ENCODE results near the gene IFT27.
"Not testable (repeated sequence)": the region's sequence is repeated elsewhere in the genome, so short reads cannot be mapped to it uniquely, and the experiment has no call there.

IFT27 gene

GRCh38 chr22:36764641-36765040 is 11.3 kb downstream of the IFT27 start:
- ATAC-seq, result no peak

- no peak for ATAC-seq
Measured at GRCh38 chr22:36764060-36764459, 11.9 kb downstream of the IFT27 start.

GRCh38 chr22:36763576-36763975 is 12.3 kb downstream of the IFT27 start:
- no peak for ATAC-seq

DNA sequence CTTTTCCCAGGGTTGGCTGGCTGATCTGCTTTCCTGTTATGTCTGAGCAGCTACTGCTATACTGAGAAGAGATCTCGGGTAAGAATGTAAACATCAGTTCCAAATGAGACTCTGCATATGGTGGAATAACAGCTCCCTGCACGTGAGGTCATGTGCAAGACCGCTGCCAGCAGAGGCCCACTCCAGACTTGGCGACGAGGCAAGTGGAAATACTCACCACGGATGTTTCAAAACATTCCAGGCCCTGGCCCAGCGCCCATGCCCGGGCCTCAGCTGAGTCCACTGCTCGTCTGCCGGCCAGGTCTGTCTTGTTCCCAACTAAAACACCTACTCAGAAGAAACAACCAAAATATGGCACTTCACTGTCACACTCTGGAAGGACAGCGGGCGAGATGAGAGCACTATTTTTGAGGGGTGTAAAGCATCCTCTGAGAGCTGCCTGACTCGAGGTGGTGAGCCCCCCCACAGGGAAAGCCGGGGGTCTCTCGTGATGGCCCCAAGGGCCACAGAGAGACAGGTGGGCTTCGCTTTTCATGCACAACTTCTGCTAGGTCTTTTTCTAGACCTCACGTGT is 13.1 kb downstream of the IFT27 start:
- no peak for ATAC-seq

GRCh38 chr22:36761553-36762240 is 14.2 kb downstream of the IFT27 start:
- ATAC-seq, result no peak

DNA sequence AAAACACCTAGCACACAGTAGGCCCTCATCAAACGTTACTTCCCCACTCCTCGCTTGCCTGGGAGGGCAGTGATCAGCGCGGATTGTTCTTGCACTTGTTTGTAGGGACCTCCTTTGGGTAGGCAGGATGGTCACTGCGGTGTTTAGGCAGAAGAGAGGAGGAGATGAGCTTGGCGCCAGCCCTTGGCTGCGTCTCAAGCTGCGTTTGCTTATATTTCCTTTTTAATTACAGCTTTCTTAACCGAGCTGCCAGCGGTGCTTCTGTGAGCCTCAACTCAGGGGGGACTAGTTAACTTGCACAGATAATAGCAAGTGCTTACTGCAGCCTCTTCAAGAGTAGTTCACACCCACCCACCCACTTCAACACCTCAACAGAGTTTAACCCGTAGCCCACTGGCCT is 15.1 kb downstream of the IFT27 start:
- ATAC-seq, result no peak

- no peak for ATAC-seq
Measured at GRCh38 chr22:36759481-36760159, 16.3 kb downstream of the IFT27 start.

GRCh38 chr22:36758792-36759271 is 17.1 kb downstream of the IFT27 start:
- ATAC-seq, result no peak

- peak; percentile 87 to 90 for ATAC-seq
Measured at GRCh38 chr22:36757668-36758211, 18.2 kb downstream of the IFT27 start.

GRCh38 chr22:36756746-36757655 is 18.9 kb downstream of the IFT27 start:
- no peak for ATAC-seq

DNA sequence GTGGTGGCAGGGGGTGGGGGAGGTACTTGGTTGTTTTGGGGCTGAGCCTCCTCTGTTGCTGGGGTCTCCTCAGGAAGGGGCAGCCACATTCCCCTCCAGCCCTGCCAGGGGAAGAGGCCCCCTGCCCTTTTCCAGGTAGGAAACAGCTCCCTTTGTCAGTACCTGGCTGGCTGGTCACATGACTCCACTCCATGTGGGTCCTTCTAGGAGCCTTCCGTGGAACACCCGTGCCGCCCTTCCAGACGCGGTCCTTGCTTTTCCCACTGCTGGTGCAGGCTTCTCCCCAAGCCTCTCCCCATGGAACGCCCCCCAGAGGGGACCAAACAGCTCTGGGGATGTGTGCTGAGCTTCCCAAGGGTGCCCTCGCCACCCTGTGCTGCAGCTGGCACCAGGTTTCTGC is 19.9 kb downstream of the IFT27 start:
- ATAC-seq, result no peak

DNA sequence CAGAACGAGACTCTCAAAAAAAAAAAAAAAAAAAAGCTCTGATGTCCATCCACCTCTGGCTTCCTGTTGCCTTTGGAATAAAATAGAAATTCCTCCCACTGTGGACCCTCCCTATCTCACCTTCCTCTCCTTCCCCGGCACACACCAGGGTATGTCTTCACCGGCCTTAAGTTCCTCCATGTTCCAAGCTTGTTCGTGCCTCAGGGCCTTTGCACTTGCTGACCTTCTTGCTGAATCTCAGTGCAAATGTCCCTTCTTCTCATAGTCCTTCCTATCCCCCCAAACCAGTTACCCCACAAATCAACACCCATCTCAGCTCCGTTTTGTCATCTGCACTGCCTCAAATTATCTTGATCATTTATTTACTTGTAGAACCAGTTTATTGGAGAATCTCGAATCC is 20.6 kb downstream of the IFT27 start:
- no peak for ATAC-seq

DNA sequence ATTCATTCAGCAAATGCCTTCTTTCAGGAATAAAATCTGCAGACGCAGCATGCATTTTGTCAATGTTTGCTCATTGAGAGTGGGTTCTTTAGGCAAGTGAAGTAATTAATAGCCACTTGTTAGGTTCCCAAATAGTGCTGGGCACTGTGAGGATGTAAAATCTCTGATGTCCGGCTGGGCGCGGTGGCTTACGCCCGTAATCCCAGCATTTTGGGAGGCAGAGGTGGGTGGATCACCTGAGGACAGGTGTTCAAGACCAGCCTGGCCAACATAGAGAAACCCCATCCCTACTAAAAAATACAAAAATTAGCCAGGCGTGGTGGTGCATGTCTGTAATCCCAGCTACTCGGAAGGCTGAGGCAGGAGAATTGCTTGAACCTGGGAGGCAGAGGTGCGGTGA is 21.0 kb downstream of the IFT27 start:
- not testable (repeated sequence) for ATAC-seq

GRCh38 chr22:36753916-36754315 is 22.0 kb downstream of the IFT27 start:
- ATAC-seq, result no peak

DNA sequence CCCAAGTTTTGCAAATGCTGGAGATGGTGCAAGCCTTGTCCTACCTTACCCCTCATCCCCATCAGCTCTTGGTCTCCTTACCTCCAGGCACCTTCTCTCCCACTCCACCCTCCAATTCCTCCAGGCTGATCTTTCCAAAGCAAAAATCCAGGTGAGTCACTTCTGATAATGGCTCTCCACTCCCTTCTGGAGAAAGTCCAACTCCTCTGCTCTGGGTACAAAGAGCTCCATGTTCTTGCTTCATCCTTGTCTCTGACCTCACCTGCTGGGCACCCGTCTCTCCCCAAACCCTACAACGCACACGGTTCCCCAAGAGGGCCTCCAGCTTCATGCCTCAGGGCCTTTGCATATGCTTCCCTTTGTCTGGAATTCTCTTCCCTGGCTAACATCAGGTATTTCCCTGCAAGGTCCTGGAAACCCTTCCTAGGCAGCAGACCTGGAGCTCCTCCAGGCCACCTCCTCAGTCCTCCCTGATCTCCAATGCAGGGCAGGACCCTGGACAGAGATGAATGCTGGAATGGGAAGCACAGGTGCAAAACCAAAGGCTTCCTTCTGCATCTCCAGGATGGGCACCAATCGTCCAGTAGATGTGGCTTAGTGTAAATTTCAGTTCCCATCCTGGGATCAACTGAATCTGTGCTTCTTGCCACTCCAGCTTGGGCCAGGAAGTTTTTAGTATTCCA is 22.7 kb downstream of the IFT27 start:
- no peak for ATAC-seq

- ATAC-seq, result no peak
Measured at GRCh38 chr22:36746375-36746970, 29.4 kb downstream of the IFT27 start.

DNA sequence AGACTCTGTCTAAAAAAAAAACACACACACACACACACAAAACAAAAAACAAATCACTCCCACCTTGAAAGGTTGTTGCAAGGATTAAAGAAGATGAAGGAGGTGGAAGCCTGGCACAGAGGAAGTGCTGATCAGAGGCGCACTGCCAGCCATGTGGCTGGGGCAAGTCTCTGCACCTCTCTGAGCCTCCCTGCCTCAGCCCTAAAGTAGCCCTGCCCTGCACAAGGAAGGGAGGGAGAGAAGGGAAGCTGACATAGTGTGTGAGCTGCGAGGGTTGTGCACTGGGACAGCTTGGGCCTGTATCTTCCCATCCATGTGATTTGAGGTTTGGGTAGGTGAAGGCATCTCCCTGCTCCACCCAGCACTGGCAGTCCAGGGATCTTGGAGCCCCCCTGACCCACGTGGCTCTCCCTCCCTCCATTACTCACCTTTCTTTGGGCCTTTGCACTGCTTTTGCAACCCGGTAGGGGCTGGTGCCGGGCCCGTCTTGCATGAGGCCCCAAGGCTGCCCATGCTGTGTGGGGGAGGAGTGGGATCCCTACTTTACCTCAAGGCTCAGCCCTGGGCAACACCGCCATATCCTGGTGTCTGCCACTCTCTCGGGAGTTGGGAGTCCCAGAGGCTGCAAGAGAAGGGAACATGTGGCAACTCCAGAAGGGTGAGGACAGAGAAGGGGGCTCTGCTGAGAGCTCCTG is 30.5 kb downstream of the IFT27 start:
- ATAC-seq, result no peak

DNA sequence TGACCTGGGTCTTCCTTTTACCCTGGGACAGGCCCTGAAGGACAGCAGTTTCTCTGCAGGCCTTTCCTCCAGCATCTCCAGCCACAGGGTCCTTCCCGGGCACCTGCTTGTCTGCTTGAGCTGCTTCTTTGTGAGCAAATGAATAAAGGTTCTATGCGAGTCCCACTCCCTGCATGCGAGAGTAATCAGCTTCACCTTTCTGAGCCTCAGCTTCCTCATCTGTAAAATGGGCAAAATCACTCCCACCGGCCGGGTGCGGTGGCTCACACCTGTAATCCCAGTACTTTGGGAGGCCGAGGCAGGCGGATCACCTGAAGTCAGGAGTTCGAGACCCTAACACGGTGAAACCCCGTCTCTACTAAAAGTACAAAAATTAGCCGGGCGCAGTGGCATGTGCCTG is 31.1 kb downstream of the IFT27 start:
- no peak for ATAC-seq

DNA sequence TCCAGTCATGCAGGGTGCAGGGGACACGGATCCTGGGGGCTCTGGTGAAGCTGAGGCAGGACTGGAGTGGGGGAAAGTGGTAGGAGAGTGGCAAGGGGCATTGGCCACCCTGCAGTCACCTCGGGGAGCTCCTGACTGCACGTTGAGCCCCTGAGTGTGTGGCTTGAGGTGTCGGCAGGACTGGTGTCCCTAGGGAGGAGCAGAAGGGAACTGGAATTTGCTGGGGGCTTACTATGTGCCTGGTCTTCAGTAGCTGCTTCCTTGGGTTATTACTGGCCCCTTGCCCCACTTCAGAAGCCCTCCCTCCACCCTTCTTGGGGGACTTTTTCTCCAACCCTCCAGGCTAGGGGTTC is 31.5 kb downstream of the IFT27 start:
- no peak for ATAC-seq

DNA sequence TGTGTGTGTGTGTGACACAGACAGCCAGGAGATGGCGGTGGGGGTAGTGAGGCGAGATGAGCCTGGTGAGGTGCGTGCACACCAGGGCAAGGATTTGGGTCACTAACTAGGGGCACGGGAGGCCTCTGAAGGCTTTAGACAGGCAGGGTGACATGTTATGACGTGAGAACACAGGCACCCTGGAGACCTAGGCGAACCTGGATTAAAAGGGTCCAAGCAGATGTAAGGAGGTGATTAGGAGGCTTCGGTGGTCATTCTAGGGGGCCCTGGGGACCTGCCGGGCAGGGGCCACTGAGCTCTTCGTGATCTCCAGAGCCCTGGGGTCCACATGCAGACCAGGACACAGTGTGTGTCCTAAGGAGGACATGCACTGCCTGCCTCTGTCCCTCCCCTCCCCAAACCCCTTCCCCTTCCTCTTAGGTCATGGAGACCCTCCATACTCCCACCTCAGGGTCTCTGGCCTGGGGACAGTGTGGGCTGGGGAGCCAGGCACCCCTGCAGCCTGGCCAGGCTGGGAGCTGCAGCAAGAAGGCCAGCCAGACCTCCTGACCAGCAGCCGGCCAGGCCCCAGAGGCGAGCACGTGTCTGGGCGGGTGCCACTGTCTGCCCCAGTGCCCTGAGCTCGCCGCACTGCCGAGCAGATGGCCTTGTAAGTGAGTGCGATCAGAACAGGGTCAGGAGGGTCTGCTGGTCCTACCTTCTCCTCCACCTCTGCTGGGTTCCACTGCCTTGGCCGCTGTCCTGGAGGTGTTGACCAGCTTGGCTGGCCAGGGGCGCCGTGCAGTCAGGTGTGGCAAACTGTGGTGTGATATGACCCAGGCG is 32.1 kb downstream of the IFT27 start:
- ATAC-seq, result no peak
